RWPE2 (cell line): ENCODE data around the gene PAX7.

Experiments
- ATAC-seq: fragments of 200-7000 bp; cut with Tn5 transposase; 3 replicates; pipeline ENCODE4 v1.9.1; 2021; ENCODE audit warnings: low read depth
- DNase-seq: peaks from one replicate; pipeline ENCODE4 v3.0.0-alpha.2; 2020; ENCODE audit warnings: low spot score
- H3K27ac ChIP-seq: fragments of 450-650 bp; 2 replicates; pipeline ENCODE4 v1.5.1; 2017; ENCODE audit warnings: mild to moderate bottlenecking; ENCODE audit not compliant: poor library complexity, severe bottlenecking
- H3K27me3 ChIP-seq: fragments of 250-450 bp; sonication (Bioruptor Pico); 2 replicates; pipeline ENCODE4 v1.5.1; 2021; ENCODE audit warnings: mild to moderate bottlenecking, moderate library complexity; ENCODE audit not compliant: insufficient read depth, poor library complexity, severe bottlenecking
- H3K36me3 ChIP-seq: fragments of 250-450 bp; sonication (Bioruptor Pico); 2 replicates; pipeline ENCODE4 v1.5.1; 2020; ENCODE audit warnings: low read depth, mild to moderate bottlenecking, moderate library complexity
- H3K4me1 ChIP-seq: fragments of 250-450 bp; sonication (Bioruptor Pico); 2 replicates; pipeline ENCODE4 v1.5.1; 2021; ENCODE audit warnings: mild to moderate bottlenecking, moderate library complexity; ENCODE audit not compliant: insufficient read depth, poor library complexity, severe bottlenecking
- H3K4me3 ChIP-seq: fragments of 250-450 bp; sonication (Bioruptor Pico); 2 replicates; pipeline ENCODE4 v1.5.1; 2021; ENCODE audit warnings: mild to moderate bottlenecking, moderate library complexity; ENCODE audit not compliant: severe bottlenecking
- H3K9me3 ChIP-seq: fragments of 250-450 bp; sonication (Bioruptor Pico); 2 replicates; pipeline ENCODE4 v1.5.1; 2021; ENCODE audit warnings: mild to moderate bottlenecking, moderate library complexity; ENCODE audit not compliant: severe bottlenecking
- CTCF ChIP-seq: fragments of 450-650 bp; IDR thresholded peaks from one replicate; pipeline ENCODE4 v1.5.1; 2017; ENCODE audit warnings: mild to moderate bottlenecking, moderate library complexity; ENCODE audit not compliant: poor library complexity, severe bottlenecking

The PAX7 gene

GRCh38 chr1:18721776-18722175 lies 91.1 kb downstream of the PAX7 start:
- no peak for ATAC-seq

GRCh38 chr1:18722270-18722669 lies 91.6 kb downstream of the PAX7 start:
- Histone ChIP-seq H3K36me3 (no peaks in the 10 kb centered on the region), H3K27me3 (peaks cover 51% of the 10 kb centered on the region), H3K9me3 (no peaks in the 10 kb centered on the region), H3K4me1 (no peaks in the 10 kb centered on the region), H3K27ac (no peak overlapping the region), H3K4me3 (no peak overlapping the region)
- TF ChIP-seq CTCF: no peak
- ATAC-seq (no peak), DNase-seq (no peak)

More at GRCh38 chr1:18721776-18722175, 91.1 kb downstream of the PAX7 start:
- H3K4me1 ChIP-seq: no peaks in the 10 kb centered on the region
- no peaks in the 10 kb centered on the region for H3K9me3 ChIP-seq
- H3K27me3 ChIP-seq: peaks cover 53% of the 10 kb centered on the region
- H3K27ac ChIP-seq: no peak overlapping the region
- no peaks in the 10 kb centered on the region for H3K36me3 ChIP-seq
- no peak for TF ChIP-seq CTCF
- no peak overlapping the region for H3K4me3 ChIP-seq
- DNase-seq: no peak

GRCh38 chr1:18723206-18723605 lies 92.6 kb downstream of the PAX7 start:
- Histone ChIP-seq H3K4me1 (no peaks in the 10 kb centered on the region), H3K27ac (no peak overlapping the region), H3K4me3 (no peak overlapping the region), H3K9me3 (no peaks in the 10 kb centered on the region), H3K36me3 (no peaks in the 10 kb centered on the region), H3K27me3 (peaks cover 50% of the 10 kb centered on the region)
- DNase-seq (no peak), ATAC-seq (no peak)
- TF ChIP-seq CTCF: no peak

- no peak overlapping the region for H3K4me3 ChIP-seq
- H3K9me3 ChIP-seq: no peaks in the 10 kb centered on the region
- H3K36me3 ChIP-seq: no peaks in the 10 kb centered on the region
- no peaks in the 10 kb centered on the region for H3K4me1 ChIP-seq
- ATAC-seq (peak; percentile 20; the same call in 1 of the 3 replicates), DNase-seq (no peak)
- TF ChIP-seq CTCF: no peak
- no peak overlapping the region for H3K27ac ChIP-seq
- H3K27me3 ChIP-seq: peaks cover 44% of the 10 kb centered on the region
Observed at GRCh38 chr1:18723701-18724411, 93.2 kb downstream of the PAX7 start.

- Histone ChIP-seq H3K27me3 (peaks cover 37% of the 10 kb centered on the region), H3K4me1 (no peaks in the 10 kb centered on the region), H3K27ac (no peak overlapping the region), H3K4me3 (no peak overlapping the region), H3K36me3 (no peaks in the 10 kb centered on the region), H3K9me3 (no peaks in the 10 kb centered on the region)
- DNase-seq: no peak
- ATAC-seq: no peak
- TF ChIP-seq CTCF: no peak
Observed at GRCh38 chr1:18724801-18725200, 94.2 kb downstream of the PAX7 start.
